HepG2 (cell line): ENCODE results near the gene NCAPD2. TPM values are rescaled to one million over a fixed set of nuclear protein-coding genes. Genes with fewer than 3 reads are reported as not detected.

Source experiments
- ATAC-seq: fragments of 200-7000 bp; cut with Tn5 transposase; 3 replicates; pipeline ENCODE4 v1.9.1; 2020; ENCODE audit warnings: mild to moderate bottlenecking, moderate library complexity
- BruUV-seq: library from RNA; stranded (reverse); fragments of 400-500 nt; replicated peaks from 2 replicates; lab custom pipeline; 2021; lab: Mats Ljungman, UMichigan
- CTCF ChIA-PET: fragments of 300-600 bp; formaldehyde crosslinking; extraction: SDS; loops from one replicate; lab custom pipeline; 2021; ENCODE audit warnings: low total read pairs, inconsistent platforms, low intra/inter-chr PET ratio; lab: Yijun Ruan, JAX
- POLR2A ChIA-PET: fragments of 350-600 bp; sonication (Branson Sonifier 250); formaldehyde crosslinking; loops from one replicate; lab custom pipeline; 2020; ENCODE audit warnings: antibody characterized with exemption, inconsistent platforms; lab: Yijun Ruan, JAX
- DNase-seq: peaks from one replicate; pipeline ENCODE4 v3.0.0-alpha.2; 2015; ENCODE audit warnings: low spot score
- FAIRE-seq: peaks from 3 replicates; lab custom pipeline; 2011; peaks lifted over from hg19 to GRCh38; lab: Jason Lieb, UNC
- H2AFZ ChIP-seq: one replicate; pipeline ENCODE4 v1.6.1; 2011; ENCODE audit warnings: low read length, inconsistent platforms
- H3K27ac ChIP-seq: fragments of 300-600 bp; 3 replicates; pipeline ENCODE4 v1.8.0; 2011; ENCODE audit warnings: mixed run types, mild to moderate bottlenecking, mixed read lengths, low read length, inconsistent platforms; ENCODE audit not compliant: insufficient read depth; ENCODE audit errors: extremely low read length
- H3K27me3 ChIP-seq, 2 experiments: fragments of 200-600 bp in 1 of 2; 2 replicates in 1 of 2; 3 replicates in 1 of 2; pipeline versions ENCODE4 v1.6.0 to v1.8.0; 2011; ENCODE audit warnings: low read length in 2 of 2, mild to moderate bottlenecking in 2 of 2, moderate library complexity in 2 of 2, inconsistent platforms in 1 of 2; ENCODE audit not compliant: insufficient read depth in 2 of 2, control insufficient read depth in 1 of 2
- H3K36me3 ChIP-seq, 2 experiments: fragments of 200-600 bp in 1 of 2; replicated peaks in 1 of 2; 2 replicates in 1 of 2; 3 replicates in 1 of 2; pipeline versions ENCODE4 v1.5.1 to v1.8.0; 2011; ENCODE audit warnings: low read length in 2 of 2, inconsistent platforms in 1 of 2; ENCODE audit not compliant: insufficient read depth in 2 of 2, control insufficient read depth in 1 of 2
- H3K4me1 ChIP-seq: 2 replicates; pipeline ENCODE4 v1.5.1; 2012; ENCODE audit warnings: low read length, inconsistent platforms; ENCODE audit not compliant: insufficient read depth
- H3K4me2 ChIP-seq: 2 replicates; pipeline ENCODE4 v1.6.0; 2011; ENCODE audit warnings: low read depth, low read length, inconsistent platforms
- H3K4me3 ChIP-seq, 3 experiments: fragments of 200-600 bp in 1 of 3; sonication (generic), shearing (Covaris generic) in 1 of 3; replicated peaks in 1 of 3; 2 replicates each; pipeline ENCODE4 v1.5.1; 2011 to 2016; ENCODE audit warnings: low read length in 3 of 3, inconsistent platforms in 2 of 3, low read depth in 2 of 3, mild to moderate bottlenecking in 2 of 3, control low read depth in 1 of 3, mixed read lengths in 1 of 3; ENCODE audit not compliant: insufficient read depth in 1 of 3
- H3K79me2 ChIP-seq: one replicate; pipeline ENCODE4 v1.6.1; 2011; ENCODE audit warnings: low read length, inconsistent platforms; ENCODE audit not compliant: insufficient read depth
- H3K9ac ChIP-seq: 2 replicates; pipeline ENCODE4 v1.6.0; 2011; ENCODE audit warnings: mild to moderate bottlenecking, low read depth, low read length, inconsistent platforms; ENCODE audit not compliant: insufficient read depth
- H3K9me3 ChIP-seq: 2 replicates; pipeline ENCODE4 v1.5.1; 2012; ENCODE audit warnings: mild to moderate bottlenecking, low read length
- H4K20me1 ChIP-seq: 2 replicates; pipeline ENCODE4 v1.6.0; 2011; ENCODE audit warnings: inconsistent platforms, mild to moderate bottlenecking, low read length, moderate library complexity; ENCODE audit not compliant: insufficient read depth
- ELF4 ChIP-seq: sonication (generic); formaldehyde crosslinking; IDR thresholded peaks from 2 replicates; pipeline ENCODE4 v1.5.0; 2020; ENCODE audit warnings: missing genetic modification reagents, mild to moderate bottlenecking, moderate library complexity, borderline replicate concordance
- GMEB2 ChIP-seq: IDR thresholded peaks from 2 replicates; pipeline ENCODE4 v1.6.1; 2016; ENCODE audit warnings: missing biosample characterization, missing genetic modification reagents, low read depth
- GTF2F1 ChIP-seq: fragments of 150-350 bp; IDR thresholded peaks from 2 replicates; pipeline ENCODE4 v1.6.1; 2014; ENCODE audit warnings: low read length
- HNRNPK ChIP-seq: fragments of 200-400 bp; formaldehyde crosslinking; IDR thresholded peaks from 2 replicates; pipeline ENCODE4 v1.6.1; 2018; ENCODE audit warnings: low read length, low read depth, moderate library complexity, mild to moderate bottlenecking; ENCODE audit not compliant: poor library complexity, severe bottlenecking
- HNRNPUL1 ChIP-seq: fragments of 200-400 bp; formaldehyde crosslinking; IDR thresholded peaks from 2 replicates; pipeline ENCODE4 v1.6.1; 2017; ENCODE audit warnings: low read depth, mild to moderate bottlenecking, low read length, moderate library complexity
- HOXA5 ChIP-seq: sonication (generic); formaldehyde crosslinking; IDR thresholded peaks from 2 replicates; pipeline ENCODE4 v1.4.0; 2020; ENCODE audit warnings: missing genetic modification reagents
- MBNL3 ChIP-seq: fragments of 250-450 bp; sonication (Bioruptor Pico); conservative IDR thresholded peaks from 2 replicates; pipeline ENCODE4 v1.8.0; 2022; ENCODE audit warnings: mild to moderate bottlenecking, inconsistent platforms
- SRF ChIP-seq: IDR thresholded peaks from 2 replicates; pipeline ENCODE4 v1.6.1; 2011; ENCODE audit warnings: mild to moderate bottlenecking, low read depth, low read length, moderate library complexity
- YEATS4 ChIP-seq: sonication (generic); formaldehyde crosslinking; IDR thresholded peaks from 2 replicates; pipeline ENCODE4 v1.4.0; 2020; ENCODE audit warnings: missing genetic modification reagents, borderline replicate concordance
- ZNF292 ChIP-seq: sonication (generic); formaldehyde crosslinking; IDR thresholded peaks from 2 replicates; pipeline ENCODE4 v1.8.1; 2022; ENCODE audit warnings: mild to moderate bottlenecking, low read depth, missing genetic modification reagents, borderline replicate concordance
- ZNF549 ChIP-seq: sonication (generic); formaldehyde crosslinking; IDR thresholded peaks from 2 replicates; pipeline ENCODE4 v1.5.0; 2020; ENCODE audit warnings: missing genetic modification reagents
- ZSCAN31 ChIP-seq: sonication (generic); formaldehyde crosslinking; IDR thresholded peaks from 2 replicates; pipeline ENCODE4 v1.5.0; 2020; ENCODE audit warnings: low read depth, mild to moderate bottlenecking, missing genetic modification reagents
- WGBS: methylation state at CpG from one replicate; pipeline ENCODE4 v1.1.6; 2017; ENCODE audit warnings: low lambda C conversion rate; 5-methylcytosine and 5-hydroxymethylcytosine counted together
- in situ Hi-C: cut with HindIII; loops from 2 replicates; pipeline ENCODE4 v1.10.0; 2017; ENCODE audit warnings: low pct_unique_long_range_greater_than_20kb; ENCODE audit not compliant: extremely low pct_ligation_motif_present
- intact Hi-C: fragments of 100-400 bp; cut with micrococcal nuclease; formaldehyde crosslinking; loops from one replicate; pipeline ENCODE4 v1.10.0; 2022; ENCODE audit not compliant: unreplicated experiment
- polyA plus RNA-seq, 8 experiments: library from polyadenylated mRNA; depleted of rRNA in 3 of 8; stranded (reverse) in 7 of 8; unstranded in 1 of 8; fragments of >200 nt; fragmentation: Illumina TruSeq in 4 of 8; extraction: Trizol in 4 of 8; gene quantifications; 2 replicates each; pipeline versions ENCODE4 v1.2.1 to v1.2.3, GENCODE V29; 2011 to 2016; ENCODE audit warnings: low read depth in 4 of 8, missing spikeins in 1 of 8, mixed read lengths in 1 of 8; ENCODE audit not compliant: insufficient read depth in 1 of 8
- total RNA-seq, 5 experiments: library from RNA; depleted of rRNA; stranded (reverse); fragments of >200 nt; fragmentation: Illumina TruSeq; extraction: Trizol; gene quantifications; 2 replicates each; pipeline ENCODE4 v1.2.3, GENCODE V29; 2016; ENCODE audit warnings: low read depth in 1 of 5

Gene NCAPD2
- total and polyA plus RNA-seq, 2 of the 13 experiments (the other 11 are each of a cell fraction or from before 2014, with no cell fraction given) = 51.1 to 65.6 TPM

- no peak overlapping the region for H3K9ac ChIP-seq
- no TSS peak for BruUV-seq
- TF ChIP-seq MBNL3 (CRISPR knock-in tag) (no peak), ZNF292 (CRISPR knock-in tag) (no peak), HNRNPUL1 (no peak), YEATS4 (no peak), ZNF549 (CRISPR knock-in tag) (no peak), HOXA5 (no peak), ELF4 (CRISPR knock-in tag) (no peak), GMEB2 (CRISPR knock-in tag) (no peak), ZSCAN31 (CRISPR knock-in tag) (no peak), GTF2F1 (no peak), HNRNPK (no peak), SRF (no peak)
- WGBS = 88% methylated on average over 16 of the region's 16 CpGs
- H3K79me2 ChIP-seq = peaks cover 4% of the 10 kb centered on the region
- no peak overlapping the region; a peak in 1 of 6 replicates for H3K4me3 ChIP-seq
- H3K36me3 ChIP-seq = peaks cover 0 to 5% of the 10 kb centered on the region in 2 experiments; a peak in 3 of 5 replicates
- FAIRE-seq (no peak), DNase-seq (no peak), ATAC-seq (no peak)
- CTCF ChIA-PET = no interaction called here
- H3K9me3 ChIP-seq = no peaks in the 10 kb centered on the region
- H3K4me1 ChIP-seq = peaks cover 47% of the 10 kb centered on the region
- H3K27ac ChIP-seq = peak overlapping the region; percentile 90
- in situ Hi-C loops (loop anchor here (25.0 kb wide), 1 partner anchor 388 kb away; no protein-coding TSS in a partner anchor), intact Hi-C loops (no loop called here)
- no peak overlapping the region for H2AFZ ChIP-seq
- POLR2A ChIA-PET = interaction anchor here (1.3 to 4.0 kb wide), 8 partner anchors 9 to 114 kb away, joined by 3 to 68 read pairs (median 14); partner anchors contain the start of genes LTBR, MRPL51 and VAMP1
- peak overlapping the region; percentile 95 for H3K4me2 ChIP-seq
- no peaks in the 10 kb centered on the region for H4K20me1 ChIP-seq
- no peaks in the 10 kb centered on the region; a peak in 1 of 5 replicates for H3K27me3 ChIP-seq
Measured at GRCh38 chr12:6450091-6450868, 43.6 kb upstream of the NCAPD2 start.
